Measurements from ENCODE around the gene BORCS8.

- TF ChIP-seq CTCF (IDR thresholded peaks at IDR 0.05): no peak
- no peak for TF ChIP-seq EP300 (IDR thresholded peaks at IDR 0.05)
Observed at GRCh38 chr19:19146865-19147264, 45.1 kb downstream of the BORCS8 start.

Measured in tibial nerve (tissue), 4 donors.